Transverse colon (tissue), 4 donors: ENCODE data around the gene ZPBP2. TPM values are rescaled to one million over a fixed set of nuclear protein-coding genes. Genes with fewer than 3 reads are reported as not detected.

Experiments
- DNase-seq: peaks from one replicate; pipeline ENCODE4 v3.0.0-alpha.2; 2019
- H3K27ac ChIP-seq, 4 donors: fragments of 200-600 bp; sonication (generic); 2 replicates each; pipeline ENCODE4 v1.5.1; 2016 to 2018; ENCODE audit warnings: inconsistent platforms in 4 of 4
- H3K27me3 ChIP-seq: fragments of 200-600 bp; sonication (generic); 2 replicates; pipeline ENCODE4 v1.5.1; 2017; ENCODE audit warnings: inconsistent platforms
- H3K36me3 ChIP-seq, 4 donors: fragments of 200-600 bp; sonication (generic); 2 replicates each; pipeline ENCODE4 v1.5.1; 2017 to 2019; ENCODE audit warnings: inconsistent platforms in 4 of 4
- H3K4me1 ChIP-seq, 4 donors: fragments of 200-600 bp; sonication (generic); 2 replicates each; pipeline ENCODE4 v1.5.1; 2017 to 2020; ENCODE audit warnings: inconsistent platforms in 4 of 4
- H3K4me3 ChIP-seq, 4 donors: fragments of 200-600 bp; sonication (generic); 1 replicate in 1 of 4; 2 replicates in 3 of 4; pipeline versions ENCODE4 v1.5.1 to v1.6.1; 2017 to 2019; ENCODE audit warnings: inconsistent platforms in 4 of 4
- H3K9me3 ChIP-seq, 2 donors: fragments of 200-600 bp; sonication (generic); 2 replicates each; pipeline ENCODE4 v1.5.1; 2017 to 2019; ENCODE audit warnings: inconsistent platforms in 2 of 2
- CTCF ChIP-seq, 5 experiments: fragments of 200-600 bp in 3 of 5; fragments of 450-650 bp in 2 of 5; sonication (generic) in 3 of 5; IDR thresholded peaks; 1 replicate in 2 of 5; 2 replicates in 3 of 5; pipeline ENCODE4 v1.5.1; 2016 to 2017; ENCODE audit warnings: antibody characterized with exemption in 5 of 5, inconsistent platforms in 3 of 5, mild to moderate bottlenecking in 2 of 5, moderate library complexity in 1 of 5
- EP300 ChIP-seq: sonication (generic); formaldehyde crosslinking; IDR thresholded peaks from one replicate; pipeline ENCODE4 v1.6.1; 2017; ENCODE audit warnings: antibody characterized with exemption, low read depth
- POLR2A ChIP-seq: fragments of 450-650 bp; IDR thresholded peaks from one replicate; pipeline ENCODE4 v1.6.1; 2016; ENCODE audit warnings: antibody characterized with exemption, mild to moderate bottlenecking, moderate library complexity
- POLR2AphosphoS5 ChIP-seq, 3 donors: sonication (generic); formaldehyde crosslinking; IDR thresholded peaks; one replicate each; pipeline ENCODE4 v1.6.1; 2016; ENCODE audit warnings: antibody characterized with exemption in 3 of 3
- WGBS, 2 donors: methylation state at CpG; one replicate each; pipeline ENCODE4 v1.1.5; 2018; ENCODE audit warnings: low coverage in 1 of 2; 5-methylcytosine and 5-hydroxymethylcytosine counted together
- in situ Hi-C, 4 donors: fragments of 200-750 bp; cut with MboI; loops; one replicate each; pipeline versions ENCODE4 v1.15.0 to v1.15.1; 2017; ENCODE audit warnings: low sequenced_read_pairs in 3 of 4, low pct_ligation_motif_present in 1 of 4, low pct_unique_long_range_greater_than_20kb in 1 of 4
- intact Hi-C: fragments of 100-400 bp; cut with DNase I; formaldehyde crosslinking; loops from one replicate; pipeline ENCODE4 v1.15.1; 2023; ENCODE audit warnings: low total_unique reads
- total RNA-seq, 4 donors: library from RNA; depleted of rRNA; stranded (reverse); fragments of >200 nt; gene quantifications; one replicate each; pipeline ENCODE4 v1.1.0, GENCODE V29; 2016

ZPBP2 gene
- total RNA-seq, 4 donors from 2014 or later = 0.27 TPM; not detected in 3

GRCh38 chr17:39834017-39834416, 34.0 kb upstream of the ZPBP2 start:
- TF ChIP-seq CTCF (IDR thresholded peaks at IDR 0.05) (no peak), EP300 (no peak), POLR2A (no peak), POLR2AphosphoS5 (IDR thresholded peaks at IDR 0.05) (no peak)
- in situ Hi-C loops = no loop called here
- no peak for DNase-seq

GRCh38 chr17:39835038-39835786, 32.8 kb upstream of the ZPBP2 start:
- intact Hi-C loops = no loop called here
- Histone ChIP-seq H3K27ac (no peak overlapping the region), H3K4me3 (no peak overlapping the region), H3K9me3 (no peaks in the 10 kb centered on the region), H3K4me1 (no peaks in the 10 kb centered on the region), H3K36me3 (no peaks in the 10 kb centered on the region), H3K27me3 (peaks cover 3% of the 10 kb centered on the region)
- WGBS, 2 donors = 92 to 100% methylated on average over 2 to 16 of the region's 17 CpGs
- TF ChIP-seq CTCF (IDR thresholded peaks at IDR 0.05) = no peak
- TF ChIP-seq EP300 = no peak
- TF ChIP-seq POLR2A = no peak
- no peak for TF ChIP-seq POLR2AphosphoS5 (IDR thresholded peaks at IDR 0.05)
- DNase-seq = no peak
- in situ Hi-C loops = no loop called here

More at GRCh38 chr17:39834017-39834416, 34.0 kb upstream of the ZPBP2 start:
- no peaks in the 10 kb centered on the region for H3K4me1 ChIP-seq
- H3K27me3 ChIP-seq = peaks cover 3% of the 10 kb centered on the region
- H3K9me3 ChIP-seq = no peaks in the 10 kb centered on the region
- H3K36me3 ChIP-seq = no peaks in the 10 kb centered on the region
- no peak overlapping the region for H3K27ac ChIP-seq
- H3K4me3 ChIP-seq = no peak overlapping the region
- intact Hi-C loops = no loop called here

GRCh38 chr17:39836117-39836516, 31.9 kb upstream of the ZPBP2 start:
- Histone ChIP-seq H3K36me3 (no peaks in the 10 kb centered on the region), H3K27me3 (peaks cover 5% of the 10 kb centered on the region), H3K27ac (no peak overlapping the region), H3K4me3 (no peak overlapping the region), H3K4me1 (no peaks in the 10 kb centered on the region), H3K9me3 (no peaks in the 10 kb centered on the region)
- 84 to 86% methylated on average over 1 to 5 of the region's 6 CpGs for WGBS, 2 donors
- no peak for TF ChIP-seq POLR2A
- TF ChIP-seq CTCF (IDR thresholded peaks at IDR 0.05) = no peak
- TF ChIP-seq EP300 = no peak
- no peak for TF ChIP-seq POLR2AphosphoS5 (IDR thresholded peaks at IDR 0.05)
- intact Hi-C loops = no loop called here
- no peak for DNase-seq
- in situ Hi-C loops = no loop called here

GRCh38 chr17:39838057-39838456, 29.9 kb upstream of the ZPBP2 start:
- H3K27me3 ChIP-seq = peaks cover 6% of the 10 kb centered on the region
- WGBS, 2 donors = 67 to 86% methylated on average over 1 of the region's 1 CpG
- no peaks in the 10 kb centered on the region for H3K9me3 ChIP-seq
- no peak for TF ChIP-seq EP300
- TF ChIP-seq POLR2A = no peak
- no peaks in the 10 kb centered on the region for H3K4me1 ChIP-seq
- H3K4me3 ChIP-seq = no peak overlapping the region
- H3K27ac ChIP-seq = no peak overlapping the region
- in situ Hi-C loops = no loop called here
- DNase-seq = no peak
- H3K36me3 ChIP-seq = no peaks in the 10 kb centered on the region
- intact Hi-C loops = no loop called here

- in situ Hi-C loops = no loop called here
Measured at GRCh38 chr17:39838784-39839183, 29.2 kb upstream of the ZPBP2 start.

More at GRCh38 chr17:39838784-39839183, 29.2 kb upstream of the ZPBP2 start:
- H3K27ac ChIP-seq = no peak overlapping the region
- H3K4me3 ChIP-seq = no peak overlapping the region
- intact Hi-C loops = no loop called here
- H3K9me3 ChIP-seq = no peaks in the 10 kb centered on the region
- TF ChIP-seq CTCF (IDR thresholded peaks at IDR 0.05) (no peak), POLR2A (no peak), EP300 (no peak), POLR2AphosphoS5 (IDR thresholded peaks at IDR 0.05) (no peak)
- WGBS, 2 donors = 40 to 88% methylated on average over 1 of the region's 1 CpG
- no peak for DNase-seq
- H3K4me1 ChIP-seq = no peaks in the 10 kb centered on the region
- H3K36me3 ChIP-seq = no peaks in the 10 kb centered on the region
- peaks cover 8% of the 10 kb centered on the region for H3K27me3 ChIP-seq
